GM23338 (cell line): ENCODE measurements around the gene ILF2. TPM values are rescaled to one million over a fixed set of nuclear protein-coding genes. Genes with fewer than 3 reads are reported as not detected.
"Not testable (repeated sequence)": the region's sequence is repeated elsewhere in the genome, so short reads cannot be mapped to it uniquely, and the experiment has no call there.

ENCODE experiments used
- ATAC-seq: fragments of 200-7000 bp; cut with Tn5 transposase; 3 replicates; pipeline ENCODE4 v1.9.1; 2020
- DNase-seq: peaks from one replicate; pipeline ENCODE4 v3.0.0-alpha.2; 2015; ENCODE audit warnings: low spot score
- H2AFZ ChIP-seq: fragments of 200-600 bp; sonication (generic); 2 replicates; pipeline ENCODE4 v1.8.0; 2016; ENCODE audit warnings: antibody characterized with exemption, mild to moderate bottlenecking, moderate library complexity
- H3F3A ChIP-seq: fragments of 200-600 bp; sonication (generic); replicated peaks from 2 replicates; pipeline ENCODE4 v1.8.0; 2017; ENCODE audit warnings: antibody characterized with exemption, mixed run types, low read depth
- H3K27ac ChIP-seq: fragments of 200-600 bp; sonication (generic); 2 replicates; pipeline ENCODE4 v1.6.1; 2016; ENCODE audit warnings: low read depth
- H3K27me3 ChIP-seq: fragments of 200-600 bp; sonication (generic); 2 replicates; pipeline ENCODE4 v1.8.0; 2016; ENCODE audit warnings: mild to moderate bottlenecking, mixed run types, moderate library complexity; ENCODE audit not compliant: insufficient read depth
- H3K36me3 ChIP-seq: fragments of 200-600 bp; sonication (generic); 2 replicates; pipeline ENCODE4 v1.8.0; 2016; ENCODE audit warnings: mild to moderate bottlenecking; ENCODE audit not compliant: insufficient read depth
- H3K4me1 ChIP-seq: fragments of 200-600 bp; sonication (generic); 2 replicates; pipeline ENCODE4 v1.8.0; 2016; ENCODE audit warnings: mild to moderate bottlenecking, moderate library complexity; ENCODE audit not compliant: insufficient read depth
- H3K4me2 ChIP-seq: fragments of 200-600 bp; sonication (generic); 2 replicates; pipeline ENCODE4 v1.7.1; 2017; ENCODE audit warnings: mixed run types
- H3K4me3 ChIP-seq: fragments of 200-600 bp; sonication (generic); 2 replicates; pipeline ENCODE4 v1.6.1; 2016; ENCODE audit warnings: mixed run types
- H3K79me2 ChIP-seq: fragments of 200-600 bp; sonication (generic); replicated peaks from 2 replicates; pipeline ENCODE4 v1.8.0; 2017; ENCODE audit warnings: mild to moderate bottlenecking; ENCODE audit not compliant: insufficient read depth
- H3K9me2 ChIP-seq: fragments of 200-600 bp; sonication (generic); 2 replicates; pipeline ENCODE4 v1.8.0; 2017; ENCODE audit not compliant: insufficient read depth
- H4K20me1 ChIP-seq: fragments of 200-600 bp; sonication (generic); replicated peaks from 2 replicates; pipeline ENCODE4 v1.8.0; 2017; ENCODE audit warnings: mild to moderate bottlenecking; ENCODE audit not compliant: insufficient read depth
- H3K27ac Mint-ChIP-seq: 2 replicates; pipeline ENCODE4 v1.8.0; 2020; ENCODE audit warnings: inconsistent platforms, mild to moderate bottlenecking, moderate library complexity, mixed read lengths
- H3K27me3 Mint-ChIP-seq: 3 replicates; pipeline ENCODE4 v1.8.0; 2022; ENCODE audit warnings: low read depth, mild to moderate bottlenecking, moderate library complexity, mixed read lengths, inconsistent platforms; ENCODE audit not compliant: insufficient read depth, poor library complexity
- H3K36me3 Mint-ChIP-seq: 3 replicates; pipeline ENCODE4 v1.8.0; 2021; ENCODE audit warnings: low read depth, mild to moderate bottlenecking, inconsistent platforms, moderate library complexity, mixed read lengths
- H3K4me1 Mint-ChIP-seq: 3 replicates; pipeline ENCODE4 v1.8.0; 2020; ENCODE audit warnings: mild to moderate bottlenecking, inconsistent platforms, mixed read lengths
- H3K4me3 Mint-ChIP-seq: 3 replicates; pipeline ENCODE4 v1.8.0; 2021; ENCODE audit warnings: moderate library complexity, mild to moderate bottlenecking, inconsistent platforms, mixed read lengths
- H3K9me3 Mint-ChIP-seq: 3 replicates; pipeline ENCODE4 v1.8.0; 2020; ENCODE audit warnings: moderate library complexity, mild to moderate bottlenecking, inconsistent platforms, mixed read lengths
- CREB1 ChIP-seq: fragments of 250-450 bp; sonication (Bioruptor Pico); IDR thresholded peaks from 2 replicates; pipeline ENCODE4 v1.5.0; 2020; ENCODE audit warnings: low read depth, mild to moderate bottlenecking, moderate library complexity
- CTCF ChIP-seq, 2 experiments: fragments of 200-600 bp in 1 of 2; sonication (generic) in 1 of 2; conservative IDR thresholded peaks; 2 replicates each; pipeline versions ENCODE4 v1.5.1 to v1.6.1; 2016 to 2017; ENCODE audit warnings: antibody characterized with exemption in 2 of 2, low read depth in 2 of 2, mild to moderate bottlenecking in 2 of 2, moderate library complexity in 1 of 2
- EZH2 ChIP-seq: fragments of 200-600 bp; sonication (generic); IDR thresholded peaks from one replicate; pipeline ENCODE4 v1.8.0; 2017; ENCODE audit warnings: antibody characterized with exemption, mild to moderate bottlenecking, low read depth; ENCODE audit not compliant: unreplicated experiment
- EZH2phosphoT487 ChIP-seq: fragments of 200-600 bp; sonication (generic); IDR thresholded peaks from one replicate; pipeline ENCODE4 v1.8.1; 2018; ENCODE audit warnings: antibody characterized with exemption; ENCODE audit not compliant: unreplicated experiment
- JUNB ChIP-seq: IDR thresholded peaks from one replicate; pipeline ENCODE4 v1.6.1; 2016; ENCODE audit warnings: antibody characterized with exemption; ENCODE audit not compliant: unreplicated experiment
- POLR2AphosphoS5 ChIP-seq: IDR thresholded peaks from 2 replicates; pipeline ENCODE4 v1.6.1; 2016; ENCODE audit warnings: antibody characterized with exemption, low read depth
- STAT1 ChIP-seq: IDR thresholded peaks from one replicate; pipeline ENCODE4 v1.6.1; 2016; ENCODE audit warnings: antibody characterized with exemption; ENCODE audit not compliant: unreplicated experiment
- ZNF114 ChIP-seq: fragments of 250-450 bp; sonication (Bioruptor Pico); IDR thresholded peaks from 2 replicates; pipeline ENCODE4 v1.5.0; 2020; ENCODE audit warnings: mild to moderate bottlenecking, moderate library complexity
- ZNF462 ChIP-seq: fragments of 250-450 bp; sonication (Bioruptor Pico); IDR thresholded peaks from 2 replicates; pipeline ENCODE4 v1.5.0; 2020; ENCODE audit warnings: mild to moderate bottlenecking, moderate library complexity
- polyA plus RNA-seq: library from polyadenylated mRNA; unstranded; fragments of >200 nt; fragmentation: Nextera tagmentation; extraction: Ambion mirVana; gene quantifications from 2 replicates; pipeline ENCODE4 v1.2.1, GENCODE V29; 2016
- total RNA-seq: library from RNA; depleted of rRNA; stranded (reverse); fragments of >200 nt; shearing (Covaris generic); gene quantifications from 2 replicates; pipeline ENCODE4 v1.2.3, GENCODE V29; 2014

The ILF2 gene
- total and polyA plus RNA-seq, 2 experiments from 2014 or later: 214 to 337 TPM

GRCh38 chr1:153717330-153717729 is 46.5 kb upstream of the ILF2 start:
- no peak overlapping the region for H3K27ac Mint-ChIP-seq
- H3K27ac ChIP-seq: no peak overlapping the region
- DNase-seq (no peak), ATAC-seq (no peak)
- no peaks in the 10 kb centered on the region for H3K4me1 Mint-ChIP-seq
- H3K4me3 ChIP-seq: no peak overlapping the region
- no peaks in the 10 kb centered on the region for H3F3A ChIP-seq
- no peaks in the 10 kb centered on the region for H3K4me1 ChIP-seq
- no peaks in the 10 kb centered on the region for H4K20me1 ChIP-seq
- no peaks in the 10 kb centered on the region for H3K36me3 ChIP-seq
- H3K9me2 ChIP-seq: no peaks in the 10 kb centered on the region
- H3K4me2 ChIP-seq: no peak overlapping the region
- H2AFZ ChIP-seq: no peak overlapping the region
- no peaks in the 10 kb centered on the region for H3K79me2 ChIP-seq
- H3K36me3 Mint-ChIP-seq: no peaks in the 10 kb centered on the region
- TF ChIP-seq EZH2phosphoT487: no peak
- TF ChIP-seq CTCF (conservative IDR thresholded peaks at IDR 0.05; ENCODE audit: low read depth in 2 of 2): no peak
- no peaks in the 10 kb centered on the region for H3K9me3 Mint-ChIP-seq
- no peaks in the 10 kb centered on the region for H3K27me3 ChIP-seq
- peaks cover 2% of the 10 kb centered on the region for H3K27me3 Mint-ChIP-seq
- no peak overlapping the region for H3K4me3 Mint-ChIP-seq

GRCh38 chr1:153716211-153716610 is 45.4 kb upstream of the ILF2 start:
- not testable (repeated sequence) for H3K36me3 ChIP-seq, H3K79me2 ChIP-seq, H3K27me3 Mint-ChIP-seq, DNase-seq, H3K4me2 ChIP-seq, H3K27ac ChIP-seq, H3K9me2 ChIP-seq, H3K36me3 Mint-ChIP-seq, H3K4me3 ChIP-seq, H3K9me3 Mint-ChIP-seq, H3K4me3 Mint-ChIP-seq, H3K4me1 Mint-ChIP-seq, H3K27me3 ChIP-seq, H4K20me1 ChIP-seq, H2AFZ ChIP-seq, H3F3A ChIP-seq, H3K4me1 ChIP-seq, H3K27ac Mint-ChIP-seq, ATAC-seq

GRCh38 chr1:153711026-153711425 is 40.2 kb upstream of the ILF2 start:
- no peaks in the 10 kb centered on the region for H3K9me3 Mint-ChIP-seq
- H3K27ac Mint-ChIP-seq: no peak overlapping the region
- Histone ChIP-seq H3F3A (0 out of 2 replicates have a peak, but pooled peaks cover 3% of the 10 kb centered on the region), H2AFZ (peak overlapping the region; percentile 74; the same call in 1 of the 2 replicates), H3K36me3 (no peaks in the 10 kb centered on the region), H3K9me2 (no peaks in the 10 kb centered on the region), H3K4me1 (no peaks in the 10 kb centered on the region), H3K27ac (no peak overlapping the region), H3K27me3 (no peaks in the 10 kb centered on the region), H4K20me1 (no peaks in the 10 kb centered on the region), H3K4me2 (no peak overlapping the region), H3K79me2 (no peaks in the 10 kb centered on the region), H3K4me3 (no peak overlapping the region)
- no peak for DNase-seq
- no peaks in the 10 kb centered on the region for H3K36me3 Mint-ChIP-seq
- no peaks in the 10 kb centered on the region; the same call in 1 of the 3 replicates for H3K4me1 Mint-ChIP-seq
- no peak overlapping the region for H3K4me3 Mint-ChIP-seq
- ATAC-seq: no peak
- H3K27me3 Mint-ChIP-seq: peaks cover 7% of the 10 kb centered on the region
- no peak for TF ChIP-seq JUNB
- TF ChIP-seq STAT1: no peak
- no peak for TF ChIP-seq ZNF462
- no peak for TF ChIP-seq POLR2AphosphoS5
- TF ChIP-seq EZH2: no peak
- no peak for TF ChIP-seq CREB1 (CRISPR knock-in tag)
- no peak for TF ChIP-seq ZNF114 (CRISPR knock-in tag)
